H1 (cell line): Measurements from ENCODE around the gene OR13C2. TPM values are rescaled to one million over a fixed set of nuclear protein-coding genes. Genes with fewer than 3 reads are reported as not detected.

Source experiments
- CTCF ChIA-PET: fragments of 300-600 bp; sonication (Branson Sonifier 250); formaldehyde crosslinking; loops from one replicate; lab custom pipeline; 2021; ENCODE audit not compliant: partially characterized antibody; lab: Charles Lee
- POLR2A ChIA-PET: fragments of 300-600 bp; sonication (Branson Sonifier 250); formaldehyde crosslinking; loops from one replicate; lab custom pipeline; 2021; ENCODE audit warnings: inconsistent platforms; ENCODE audit not compliant: partially characterized antibody; lab: Charles Lee
- DNase-seq, 2 experiments: peaks; one replicate each; pipeline versions ENCODE4 v3.0.0 to v3.0.0-alpha.2; 2010 to 2022; ENCODE audit warnings: low spot score in 2 of 2, low read depth in 1 of 2, mixed read lengths in 1 of 2
- FAIRE-seq: peaks from 2 replicates; lab custom pipeline; 2011; peaks lifted over from hg19 to GRCh38; lab: Jason Lieb, UNC
- H2AFZ ChIP-seq: 2 replicates; pipeline ENCODE4 v1.8.1; 2012; ENCODE audit warnings: low read length, inconsistent platforms
- H2AK5ac ChIP-seq: 2 replicates; pipeline ENCODE4 v1.6.1; 2013; ENCODE audit warnings: low read depth, low read length
- H2BK120ac ChIP-seq: replicated peaks from 2 replicates; pipeline ENCODE3; 2013; ENCODE audit warnings: low read depth, low read length, inconsistent platforms
- H2BK12ac ChIP-seq: 2 replicates; pipeline ENCODE4 v1.6.1; 2013; ENCODE audit warnings: low read depth, low read length
- H2BK15ac ChIP-seq: 2 replicates; pipeline ENCODE4 v1.6.1; 2013; ENCODE audit warnings: low read length
- H2BK20ac ChIP-seq: 2 replicates; pipeline ENCODE4 v1.6.1; 2013; ENCODE audit warnings: low read length
- H2BK5ac ChIP-seq: 2 replicates; pipeline ENCODE4 v1.6.1; 2013; ENCODE audit warnings: low read depth, low read length
- H3K14ac ChIP-seq: 2 replicates; pipeline ENCODE4 v1.6.1; 2013; ENCODE audit warnings: inconsistent platforms; ENCODE audit not compliant: insufficient read length
- H3K18ac ChIP-seq: 2 replicates; pipeline ENCODE4 v1.6.1; 2013; ENCODE audit warnings: low read length; ENCODE audit errors: extremely low read depth
- H3K23ac ChIP-seq: 2 replicates; pipeline ENCODE4 v1.6.1; 2013; ENCODE audit warnings: inconsistent platforms; ENCODE audit not compliant: insufficient read length
- H3K23me2 ChIP-seq: 2 replicates; pipeline ENCODE4 v1.6.1; 2013; ENCODE audit warnings: low read depth, low read length
- H3K27ac ChIP-seq: 2 replicates; pipeline ENCODE4 v1.6.1; 2011; ENCODE audit warnings: low read depth, low read length, inconsistent platforms
- H3K27me3 ChIP-seq, 4 experiments: replicated peaks in 1 of 4; 1 replicate in 1 of 4; 2 replicates in 3 of 4; pipeline versions ENCODE4 v1.6.1 to v1.8.1; 2011 to 2013; ENCODE audit warnings: low read length in 3 of 4, mild to moderate bottlenecking in 3 of 4, inconsistent platforms in 2 of 4, mixed read lengths in 2 of 4, moderate library complexity in 1 of 4; ENCODE audit not compliant: control insufficient read depth in 3 of 4, insufficient read depth in 3 of 4; ENCODE audit errors: extremely low read depth in 1 of 4
- H3K36me3 ChIP-seq, 4 experiments: 2 replicates each; pipeline versions ENCODE4 v1.6.1 to v1.8.1; 2011 to 2013; ENCODE audit warnings: mild to moderate bottlenecking in 4 of 4, low read length in 3 of 4, moderate library complexity in 2 of 4, control low read depth in 1 of 4, inconsistent platforms in 1 of 4; ENCODE audit not compliant: insufficient read depth in 4 of 4, control insufficient read depth in 2 of 4
- H3K4ac ChIP-seq: replicated peaks from 2 replicates; pipeline ENCODE3; 2013; ENCODE audit warnings: low read length, low read depth, mixed read lengths, inconsistent platforms; ENCODE audit not compliant: insufficient read length
- H3K4me1 ChIP-seq, 4 experiments: replicated peaks in 1 of 4; 1 replicate in 1 of 4; 2 replicates in 3 of 4; pipeline versions ENCODE4 v1.6.1 to v1.8.1; 2011 to 2013; ENCODE audit warnings: low read length in 3 of 4, inconsistent platforms in 2 of 4, mixed read lengths in 1 of 4; ENCODE audit not compliant: insufficient read depth in 4 of 4, control insufficient read depth in 3 of 4
- H3K4me2 ChIP-seq, 2 experiments: 2 replicates each; pipeline versions ENCODE4 v1.6.1 to v1.8.1; 2011 to 2013; ENCODE audit warnings: low read depth in 2 of 2, low read length in 2 of 2, control low read depth in 1 of 2, inconsistent platforms in 1 of 2, mild to moderate bottlenecking in 1 of 2; ENCODE audit not compliant: insufficient read depth in 1 of 2
- H3K4me3 ChIP-seq, 4 experiments: fragments of 200-600, 300-600 bp in 1 of 4; sonication (generic), shearing (Covaris generic), sonication (Bioruptor Twin) in 1 of 4; 2 replicates each; pipeline versions ENCODE4 v1.5.1 to v1.8.1; 2011 to 2016; ENCODE audit warnings: low read length in 4 of 4, low read depth in 3 of 4, control low read depth in 2 of 4, inconsistent platforms in 2 of 4, mild to moderate bottlenecking in 2 of 4, mixed read lengths in 1 of 4, moderate library complexity in 1 of 4; ENCODE audit not compliant: insufficient read depth in 2 of 4; ENCODE audit errors: extremely low read depth in 1 of 4
- H3K56ac ChIP-seq: replicated peaks from 2 replicates; pipeline ENCODE3; 2013; ENCODE audit warnings: low read depth, mild to moderate bottlenecking, mixed read lengths, low read length, inconsistent platforms; ENCODE audit not compliant: insufficient read length
- H3K79me1 ChIP-seq: 2 replicates; pipeline ENCODE4 v1.6.1; 2013; ENCODE audit warnings: low read depth, low read length, control low read depth
- H3K79me2 ChIP-seq, 2 experiments: 2 replicates each; pipeline versions ENCODE4 v1.6.1 to v1.8.1; 2012 to 2013; ENCODE audit warnings: low read length in 2 of 2, mild to moderate bottlenecking in 2 of 2, inconsistent platforms in 1 of 2; ENCODE audit not compliant: insufficient read depth in 2 of 2, control insufficient read depth in 1 of 2
- H3K9ac ChIP-seq, 4 experiments: replicated peaks in 1 of 4; 1 replicate in 1 of 4; 2 replicates in 3 of 4; pipeline versions ENCODE4 v1.6.1 to v1.8.1; 2011 to 2013; ENCODE audit warnings: low read depth in 3 of 4, low read length in 3 of 4, control low read depth in 2 of 4, mild to moderate bottlenecking in 2 of 4, moderate library complexity in 2 of 4, inconsistent platforms in 1 of 4; ENCODE audit errors: extremely low read depth in 1 of 4
- H3K9me3 ChIP-seq, 2 experiments: 2 replicates each; pipeline versions ENCODE4 v1.6.1 to v1.8.1; 2012 to 2013; ENCODE audit warnings: mild to moderate bottlenecking in 2 of 2, moderate library complexity in 2 of 2, control low read depth in 1 of 2, inconsistent platforms in 1 of 2, low read depth in 1 of 2, low read length in 1 of 2, mixed read lengths in 1 of 2; ENCODE audit not compliant: insufficient read depth in 2 of 2
- H4K20me1 ChIP-seq, 2 experiments: replicated peaks in 1 of 2; 2 replicates each; pipeline versions ENCODE3 to v1.8.1; 2011 to 2013; ENCODE audit warnings: inconsistent platforms in 2 of 2, low read length in 2 of 2, mild to moderate bottlenecking in 1 of 2; ENCODE audit not compliant: insufficient read depth in 2 of 2, control insufficient read depth in 1 of 2
- H4K5ac ChIP-seq: 2 replicates; pipeline ENCODE4 v1.6.1; 2013; ENCODE audit warnings: low read length, low read depth, mixed read lengths, inconsistent platforms; ENCODE audit not compliant: insufficient read length
- H4K8ac ChIP-seq: 2 replicates; pipeline ENCODE4 v1.8.0; 2013; ENCODE audit warnings: mild to moderate bottlenecking, moderate library complexity, low read length, inconsistent platforms; ENCODE audit not compliant: insufficient read depth; ENCODE audit errors: extremely low read depth
- H4K91ac ChIP-seq: replicated peaks from 2 replicates; pipeline ENCODE3; 2013; ENCODE audit warnings: low read length, mixed read lengths, inconsistent platforms; ENCODE audit not compliant: insufficient read length
- CREB1 ChIP-seq: IDR thresholded peaks from 2 replicates; pipeline ENCODE4 v1.6.1; 2012; ENCODE audit warnings: inconsistent platforms
- GABPA ChIP-seq: IDR thresholded peaks from 2 replicates; pipeline ENCODE4 v1.6.1; 2011; ENCODE audit warnings: mild to moderate bottlenecking, low read length, moderate library complexity, borderline replicate concordance; ENCODE audit not compliant: insufficient read depth
- HDAC2 ChIP-seq, 2 experiments: fragments of 300-600 bp in 1 of 2; sonication (generic) in 1 of 2; IDR thresholded peaks; 2 replicates each; pipeline ENCODE4 v1.6.1; 2011 to 2012; ENCODE audit warnings: low read depth in 2 of 2, low read length in 2 of 2, mild to moderate bottlenecking in 2 of 2, moderate library complexity in 2 of 2, borderline replicate concordance in 1 of 2, inconsistent platforms in 1 of 2
- KDM5A ChIP-seq: fragments of 200-600 bp; IDR thresholded peaks from 2 replicates; pipeline ENCODE4 v1.7.1; 2012; ENCODE audit warnings: mild to moderate bottlenecking, low read length, inconsistent platforms, mixed read lengths
- NANOG ChIP-seq: IDR thresholded peaks from 2 replicates; pipeline ENCODE4 v1.6.1; 2011; ENCODE audit warnings: low read length, low read depth, mild to moderate bottlenecking, inconsistent platforms; ENCODE audit not compliant: insufficient read depth, poor library complexity, severe bottlenecking
- PHF8 ChIP-seq: fragments of 200-600 bp; sonication (generic); conservative IDR thresholded peaks from 2 replicates; pipeline ENCODE4 v1.7.1; 2012; ENCODE audit warnings: low read depth, mild to moderate bottlenecking, inconsistent platforms, low read length, moderate library complexity
- RFX5 ChIP-seq: IDR thresholded peaks from 2 replicates; pipeline ENCODE4 v1.6.1; 2011; ENCODE audit warnings: low read depth, low read length, improper control_type of control experiment, borderline replicate concordance
- RNF2 ChIP-seq: fragments of 200-900, 300-1000 bp; sonication (generic); IDR thresholded peaks from 2 replicates; pipeline ENCODE4 v1.7.1; 2016; ENCODE audit warnings: borderline replicate concordance, low read depth, mild to moderate bottlenecking, antibody characterized with exemption, low read length; ENCODE audit not compliant: poor library complexity, severe bottlenecking; ENCODE audit errors: missing control alignments
- SAP30 ChIP-seq: fragments of 300-600 bp; sonication (generic); IDR thresholded peaks from 2 replicates; pipeline ENCODE4 v1.7.1; 2012; ENCODE audit warnings: low read length, moderate library complexity, mild to moderate bottlenecking, inconsistent platforms; ENCODE audit not compliant: insufficient read depth, insufficient replicate concordance
- TAF1 ChIP-seq: IDR thresholded peaks from 2 replicates; pipeline ENCODE4 v1.6.1; 2011; ENCODE audit warnings: mild to moderate bottlenecking, low read depth, low read length
- WGBS, 2 experiments: shearing (Covaris generic) in 1 of 2; methylation state at CpG; one replicate each; pipeline versions ENCODE4 v1.1.6 to v1.1.7; 2013 to 2015; ENCODE audit warnings: low lambda C conversion rate in 2 of 2, mixed read lengths in 2 of 2, inconsistent platforms in 1 of 2, low coverage in 1 of 2, missing lambda C conversion rate in 1 of 2; ENCODE audit not compliant: insufficient replicate concordance in 2 of 2, insufficient coverage in 1 of 2, insufficient read length in 1 of 2; ENCODE audit errors: extremely low coverage in 1 of 2, missing lambda C conversion rate in 1 of 2; 5-methylcytosine and 5-hydroxymethylcytosine counted together
- polyA plus RNA-seq, 7 experiments: library from polyadenylated mRNA; depleted of rRNA in 3 of 7; stranded (reverse) in 5 of 7; unstranded in 2 of 7; fragments of >200 nt in 5 of 7; fragments of 200-250 nt in 2 of 7; gene quantifications; 1 replicate in 5 of 7; 2 replicates in 1 of 7; 4 replicates in 1 of 7; pipeline versions ENCODE4 v1.2.1 to v1.2.3, GENCODE V29; 2011 to 2013; ENCODE audit warnings: missing spikeins in 2 of 7, mixed read lengths in 2 of 7
- total RNA-seq: library from RNA; stranded (reverse); fragmentation: NEBNext Ultra II Directional; extraction: Animal tissue kit (Norgen Biotek cat#: 25700); gene quantifications from 2 replicates; pipeline ENCODE4 v1.2.1, GENCODE V29; 2021
- TF ChIP-seq, protein P1 (sequence below): IDR thresholded peaks from 2 replicates; pipeline ENCODE4 v1.6.1; 2012; ENCODE audit warnings: inconsistent platforms

The OR13C2 gene
- total and polyA plus RNA-seq, 2 of the 8 experiments (the other 6 are each of a cell fraction or from before 2014, with no cell fraction given) = not detected

DNA sequence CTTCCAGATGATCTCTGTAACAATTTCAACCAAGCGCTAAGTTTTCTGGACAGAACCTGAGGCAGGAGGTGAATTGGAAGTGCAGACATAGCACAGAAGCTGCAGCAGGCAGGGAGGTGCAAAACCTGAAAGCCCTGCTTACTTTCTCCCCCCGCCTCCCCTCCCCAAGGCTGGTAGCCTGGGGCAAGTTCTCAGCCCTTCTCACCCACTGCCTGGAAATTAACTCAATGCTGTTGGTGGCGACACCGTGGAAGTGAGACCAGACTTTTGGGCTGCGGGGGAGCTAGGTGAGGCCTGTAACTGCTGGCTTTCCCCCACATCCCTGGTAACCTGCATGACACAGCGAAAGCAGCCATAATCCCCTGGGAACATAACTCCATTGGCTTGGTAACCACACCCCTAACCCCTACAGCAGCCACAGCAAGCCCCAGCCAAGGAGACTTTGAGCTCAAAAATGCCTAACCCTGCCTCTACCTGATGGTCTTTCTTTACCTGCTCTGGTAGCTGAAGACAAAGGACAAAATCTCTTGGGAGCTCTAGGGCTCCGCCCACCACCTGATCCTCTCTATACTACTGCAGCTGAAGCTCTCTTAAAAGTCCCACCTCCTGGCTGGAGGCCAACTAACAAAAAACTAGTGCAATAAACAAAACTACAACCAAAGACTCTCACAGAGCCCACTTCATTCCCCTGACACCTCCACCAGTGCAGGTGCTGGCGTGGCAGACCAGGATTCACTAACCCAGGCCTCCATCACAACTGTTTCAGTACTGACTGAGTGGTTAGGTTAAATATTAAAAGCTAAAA lies 48.4 kb downstream of the OR13C2 start:
- H3K23me2 ChIP-seq = no peaks in the 10 kb centered on the region
- TF ChIP-seq RFX5 (no peak), SAP30 (no peak), CREB1 (no peak), NANOG (no peak), PHF8 (no peak), RNF2 (no peak), GABPA (no peak), KDM5A (no peak), TAF1 (no peak), HDAC2 (IDR thresholded peaks at IDR 0.05; ENCODE audit: borderline replicate concordance in 1 of 2, low read depth in 2 of 2, low read length in 2 of 2) (no peak)
- TF ChIP-seq, protein P1, sequence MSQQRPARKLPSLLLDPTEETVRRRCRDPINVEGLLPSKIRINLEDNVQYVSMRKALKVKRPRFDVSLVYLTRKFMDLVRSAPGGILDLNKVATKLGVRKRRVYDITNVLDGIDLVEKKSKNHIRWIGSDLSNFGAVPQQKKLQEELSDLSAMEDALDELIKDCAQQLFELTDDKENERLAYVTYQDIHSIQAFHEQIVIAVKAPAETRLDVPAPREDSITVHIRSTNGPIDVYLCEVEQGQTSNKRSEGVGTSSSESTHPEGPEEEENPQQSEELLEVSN = no peak

More for the DNA sequence above, 48.4 kb downstream of the OR13C2 start:
- Histone ChIP-seq H3K4me2 (no peak overlapping the region), H3K79me1 (no peaks in the 10 kb centered on the region), H2BK12ac (0 out of 2 replicates have a peak overlapping the region, but pooled peaks have one; percentile 39), H3K9ac (no peak overlapping the region), H3K23ac (no peak overlapping the region), H2BK120ac (no peak overlapping the region), H4K20me1 (no peaks in the 10 kb centered on the region), H3K27ac (no peak overlapping the region), H3K4me1 (no peaks in the 10 kb centered on the region), H4K5ac (no peak overlapping the region), H3K79me2 (no peaks in the 10 kb centered on the region), H2BK20ac (no peak overlapping the region), H3K14ac (no peak overlapping the region), H3K18ac (no peak overlapping the region), H2BK15ac (no peak overlapping the region), H3K4ac (no peak overlapping the region), H3K27me3 (no peaks in the 10 kb centered on the region), H2AK5ac (no peak overlapping the region), H2BK5ac (no peak overlapping the region), H2AFZ (0 out of 2 replicates have a peak overlapping the region, but pooled peaks have one; percentile 13), H4K8ac (no peak overlapping the region), H3K36me3 (no peaks in the 10 kb centered on the region), H4K91ac (no peak overlapping the region), H3K9me3 (no peaks in the 10 kb centered on the region), H3K4me3 (no peak overlapping the region), H3K56ac (no peak overlapping the region)
- DNase-seq (no peak), FAIRE-seq (no peak)
- ChIA-PET POLR2A (no interaction called here), CTCF (no interaction called here)
- 90% methylated on average over 8 of the region's 8 CpGs; no CpG with 5 or more reads in 1 of the 2 experiments for WGBS, 2 experiments
